ENCODE measurements around the gene CCDC122. TPM values are rescaled to one million over a fixed set of nuclear protein-coding genes. Genes with fewer than 3 reads are reported as not detected.

The CCDC122 gene
- total and polyA plus RNA-seq, 4 donors, result 1.9 to 7.7 (median 6.6) TPM

- ATAC-seq (ENCODE audit: insufficient read depth, low FRiP score), result peak; percentile 43
- peak within 1 kb of the TSS; percentile 65 to 82 for H3K27ac ChIP-seq (ENCODE audit: low read depth in 1 of 2, low read length in 1 of 2)
- no peaks in the 10 kb centered on the region for H3K36me3 ChIP-seq (ENCODE audit: control insufficient read depth in 4 of 4, insufficient read depth in 4 of 4, low read length in 4 of 4)
- H3K27me3 ChIP-seq (ENCODE audit: control insufficient read depth in 3 of 3, insufficient read depth in 3 of 3, low read length in 2 of 3), result no peaks in the 10 kb centered on the region
- WGBS, 2 donors, result 1% methylated on average over 62 to 93 of the region's 93 CpGs
- H3K4me3 ChIP-seq, result peak within 1 kb of the TSS; percentile 52
- peak; percentile 89 to 93 (median 91) for DNase-seq
- TF ChIP-seq CTCF (IDR thresholded peaks at IDR 0.05; ENCODE audit: control extremely low read depth, extremely low read depth), result no peak
- H3K9ac ChIP-seq (ENCODE audit: insufficient read depth in 1 of 2, low read length in 2 of 2), result peak within 1 kb of the TSS in 1 of 2 donors; percentile 8
- no peaks in the 10 kb centered on the region for H3K9me3 ChIP-seq (ENCODE audit: control insufficient read depth in 4 of 4, insufficient read depth in 3 of 4, low read length in 3 of 4)
- peaks cover 0 to 17% (median 6%) of the 10 kb centered on the region in 5 donors for H3K4me1 ChIP-seq (ENCODE audit: control insufficient read depth in 5 of 5, insufficient read depth in 5 of 5, low read length in 5 of 5)
Measured at GRCh38 chr13:43786766-43787517, 92.6 kb downstream of the CCDC122 start, which contains the start of gene ENOX1. ENOX1 (minus strand) TSS chr13:43786972.

GRCh38 chr13:43786472-43786765 is 93.1 kb downstream of the CCDC122 start:
- no peak for TF ChIP-seq CTCF (IDR thresholded peaks at IDR 0.05; ENCODE audit: control extremely low read depth, extremely low read depth)
- Histone ChIP-seq H3K36me3 (ENCODE audit: control insufficient read depth in 4 of 4, insufficient read depth in 4 of 4, low read length in 4 of 4) (no peaks in the 10 kb centered on the region), H3K27ac (ENCODE audit: low read depth in 1 of 2, low read length in 1 of 2) (peak overlapping the region; percentile 65 to 82), H3K4me1 (ENCODE audit: control insufficient read depth in 5 of 5, insufficient read depth in 5 of 5, low read length in 5 of 5) (peaks cover 0 to 17% (median 6%) of the 10 kb centered on the region in 5 donors), H3K27me3 (ENCODE audit: control insufficient read depth in 3 of 3, insufficient read depth in 3 of 3, low read length in 2 of 3) (no peaks in the 10 kb centered on the region), H3K4me3 (peak overlapping the region; percentile 52), H3K9me3 (ENCODE audit: control insufficient read depth in 4 of 4, insufficient read depth in 3 of 4, low read length in 3 of 4) (no peaks in the 10 kb centered on the region), H3K9ac (ENCODE audit: insufficient read depth in 1 of 2, low read length in 2 of 2) (no peak overlapping the region)
- DNase-seq (peak in 1 of 3 donors; percentile 43), ATAC-seq (ENCODE audit: insufficient read depth, low FRiP score) (peak; percentile 23)
- 1 to 2% methylated on average over 23 to 28 of the region's 28 CpGs for WGBS, 2 donors

Small RNA genes within 50 kb of the gene (small RNA-seq; reads per million reads assigned to genes)
- gene AL162713.1 (ENCODE audit: low replicate concordance), result not detected

Other genes starting within 250 kb of the CCDC122 start
- 1 to 10 TPM; 1.5 to 7.7 TPM for gene ENOX1, start 92.8 kb downstream of the CCDC122 start, total RNA-seq
- gene ENOX1, start 92.8 kb downstream of the CCDC122 start, polyA plus RNA-seq, result under 1 TPM; 0.33 to 0.70 TPM
- gene LACC1, start 164 bp upstream of the CCDC122 start, total RNA-seq, result 10 to 100 TPM in 1 of 2 donors, 1 to 10 TPM in 1; 4.9 to 11.0 TPM
- 1 to 10 TPM; 5.4 to 9.0 TPM for gene LACC1, start 164 bp upstream of the CCDC122 start, polyA plus RNA-seq

All from lung (tissue), 13 donors.